ENCODE data around the gene ESYT2. TPM values are rescaled to one million over a fixed set of nuclear protein-coding genes. Genes with fewer than 3 reads are reported as not detected.

ESYT2 gene
- total and polyA plus RNA-seq, 4 donors = 4.9 to 31.7 (median 17.2) TPM

DNA sequence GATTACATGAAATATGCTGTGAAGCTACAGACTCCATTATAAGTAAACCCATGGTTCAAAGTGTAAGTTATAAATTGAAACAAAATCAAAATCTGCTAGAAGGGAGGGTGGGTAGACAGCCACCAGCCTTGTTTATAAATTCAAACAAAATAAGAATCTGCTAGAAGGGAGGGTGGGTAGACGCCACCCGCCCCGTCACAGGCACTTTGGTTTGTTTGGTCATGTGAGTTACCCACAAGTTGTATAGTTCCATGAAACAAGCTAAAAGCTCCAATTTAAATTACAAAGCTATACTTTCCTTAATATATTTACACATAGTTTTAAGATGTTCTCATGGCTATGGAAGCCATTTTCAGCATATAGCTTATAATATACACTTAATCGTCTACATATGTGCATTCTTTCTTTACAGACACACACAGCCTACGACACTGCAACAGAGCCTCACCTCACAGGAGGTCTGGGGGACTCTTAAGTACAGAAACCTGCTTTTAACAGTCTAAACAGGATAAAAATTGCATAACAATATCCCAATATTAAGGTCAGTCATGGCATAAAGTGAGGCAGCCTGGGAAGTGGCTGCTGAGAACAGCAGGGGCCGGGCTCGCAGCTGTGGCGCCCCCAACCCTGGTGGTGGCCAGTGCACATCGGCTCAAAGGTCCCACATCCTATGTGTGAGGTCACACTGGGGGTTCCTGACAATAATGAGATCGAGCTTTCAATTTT is 96.7 kb downstream of the ESYT2 start:
- 93% methylated on average over 10 of the region's 10 CpGs for WGBS
- Histone ChIP-seq H3K27ac (ENCODE audit: low read depth in 1 of 2, low read length in 2 of 2) (no peak overlapping the region), H3K4me3 (ENCODE audit: low read depth in 1 of 3, low read length in 3 of 3) (no peak overlapping the region), H3K9ac (ENCODE audit: low read depth in 1 of 2, low read length in 2 of 2) (no peak overlapping the region), H3K27me3 (ENCODE audit: control insufficient read depth in 4 of 4, insufficient read depth in 4 of 4, low read length in 3 of 4) (no peaks in the 10 kb centered on the region), H3K9me3 (ENCODE audit: control insufficient read depth in 4 of 4, low read length in 3 of 4) (no peaks in the 10 kb centered on the region), H3K36me3 (ENCODE audit: control insufficient read depth in 4 of 4, insufficient read depth in 3 of 4, low read depth in 1 of 4, low read length in 3 of 4) (peaks cover 0 to 42% (median 16%) of the 10 kb centered on the region in 4 donors), H3K4me1 (ENCODE audit: control insufficient read depth in 4 of 4, insufficient read depth in 4 of 4, low read length in 3 of 4) (no peaks in the 10 kb centered on the region)
- TF ChIP-seq ATF3 (IDR thresholded peaks at IDR 0.05) (no peak), YY1 (IDR thresholded peaks at IDR 0.05) (no peak), REST (IDR thresholded peaks at IDR 0.05) (no peak), EGR1 (IDR thresholded peaks at IDR 0.05; ENCODE audit: low read depth in 2 of 2) (no peak), TAF1 (conservative IDR thresholded peaks at IDR 0.05) (no peak), SP1 (IDR thresholded peaks at IDR 0.05) (no peak), RXRA (IDR thresholded peaks at IDR 0.05) (no peak), MAX (IDR thresholded peaks at IDR 0.05) (no peak), HNF4G (IDR thresholded peaks at IDR 0.05) (no peak)
- TF ChIP-seq, protein P1, sequence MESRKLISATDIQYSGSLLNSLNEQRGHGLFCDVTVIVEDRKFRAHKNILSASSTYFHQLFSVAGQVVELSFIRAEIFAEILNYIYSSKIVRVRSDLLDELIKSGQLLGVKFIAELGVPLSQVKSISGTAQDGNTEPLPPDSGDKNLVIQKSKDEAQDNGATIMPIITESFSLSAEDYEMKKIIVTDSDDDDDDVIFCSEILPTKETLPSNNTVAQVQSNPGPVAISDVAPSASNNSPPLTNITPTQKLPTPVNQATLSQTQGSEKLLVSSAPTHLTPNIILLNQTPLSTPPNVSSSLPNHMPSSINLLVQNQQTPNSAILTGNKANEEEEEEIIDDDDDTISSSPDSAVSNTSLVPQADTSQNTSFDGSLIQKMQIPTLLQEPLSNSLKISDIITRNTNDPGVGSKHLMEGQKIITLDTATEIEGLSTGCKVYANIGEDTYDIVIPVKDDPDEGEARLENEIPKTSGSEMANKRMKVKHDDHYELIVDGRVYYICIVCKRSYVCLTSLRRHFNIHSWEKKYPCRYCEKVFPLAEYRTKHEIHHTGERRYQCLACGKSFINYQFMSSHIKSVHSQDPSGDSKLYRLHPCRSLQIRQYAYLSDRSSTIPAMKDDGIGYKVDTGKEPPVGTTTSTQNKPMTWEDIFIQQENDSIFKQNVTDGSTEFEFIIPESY (IDR thresholded peaks at IDR 0.05) = no peak
- no peak for DNase-seq (ENCODE audit: low spot score)

- no peaks in the 10 kb centered on the region for H3K9me3 ChIP-seq (ENCODE audit: control insufficient read depth in 4 of 4, low read length in 3 of 4)
- peaks cover 0 to 33% (median 8%) of the 10 kb centered on the region in 4 donors for H3K36me3 ChIP-seq (ENCODE audit: control insufficient read depth in 4 of 4, insufficient read depth in 3 of 4, low read depth in 1 of 4, low read length in 3 of 4)
- no peaks in the 10 kb centered on the region for H3K4me1 ChIP-seq (ENCODE audit: control insufficient read depth in 4 of 4, insufficient read depth in 4 of 4, low read length in 3 of 4)
- no peak overlapping the region for H3K9ac ChIP-seq (ENCODE audit: low read depth in 1 of 2, low read length in 2 of 2)
- H3K27me3 ChIP-seq (ENCODE audit: control insufficient read depth in 4 of 4, insufficient read depth in 4 of 4, low read length in 3 of 4) = no peaks in the 10 kb centered on the region
- TF ChIP-seq EGR1 (IDR thresholded peaks at IDR 0.05; ENCODE audit: low read depth in 2 of 2) (no peak), YY1 (IDR thresholded peaks at IDR 0.05) (no peak), GABPA (IDR thresholded peaks at IDR 0.05 in 1 of 2, conservative IDR thresholded peaks at IDR 0.05 in 1 of 2) (no peak), SP1 (IDR thresholded peaks at IDR 0.05) (no peak), RXRA (IDR thresholded peaks at IDR 0.05) (no peak), HNF4G (IDR thresholded peaks at IDR 0.05) (no peak), TAF1 (conservative IDR thresholded peaks at IDR 0.05) (no peak), HNF4A (conservative IDR thresholded peaks at IDR 0.05) (no peak), MAX (IDR thresholded peaks at IDR 0.05) (no peak), ATF3 (IDR thresholded peaks at IDR 0.05) (no peak), FOXA1 (IDR thresholded peaks at IDR 0.05) (no peak), NR2F2 (IDR thresholded peaks at IDR 0.05) (no peak)
- TF ChIP-seq, protein P2, sequence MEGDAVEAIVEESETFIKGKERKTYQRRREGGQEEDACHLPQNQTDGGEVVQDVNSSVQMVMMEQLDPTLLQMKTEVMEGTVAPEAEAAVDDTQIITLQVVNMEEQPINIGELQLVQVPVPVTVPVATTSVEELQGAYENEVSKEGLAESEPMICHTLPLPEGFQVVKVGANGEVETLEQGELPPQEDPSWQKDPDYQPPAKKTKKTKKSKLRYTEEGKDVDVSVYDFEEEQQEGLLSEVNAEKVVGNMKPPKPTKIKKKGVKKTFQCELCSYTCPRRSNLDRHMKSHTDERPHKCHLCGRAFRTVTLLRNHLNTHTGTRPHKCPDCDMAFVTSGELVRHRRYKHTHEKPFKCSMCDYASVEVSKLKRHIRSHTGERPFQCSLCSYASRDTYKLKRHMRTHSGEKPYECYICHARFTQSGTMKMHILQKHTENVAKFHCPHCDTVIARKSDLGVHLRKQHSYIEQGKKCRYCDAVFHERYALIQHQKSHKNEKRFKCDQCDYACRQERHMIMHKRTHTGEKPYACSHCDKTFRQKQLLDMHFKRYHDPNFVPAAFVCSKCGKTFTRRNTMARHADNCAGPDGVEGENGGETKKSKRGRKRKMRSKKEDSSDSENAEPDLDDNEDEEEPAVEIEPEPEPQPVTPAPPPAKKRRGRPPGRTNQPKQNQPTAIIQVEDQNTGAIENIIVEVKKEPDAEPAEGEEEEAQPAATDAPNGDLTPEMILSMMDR (IDR thresholded peaks at IDR 0.05; ENCODE audit: low read depth, low read length, missing input control) = no peak
- TF ChIP-seq, protein P1 (IDR thresholded peaks at IDR 0.05) = no peak
- no peak overlapping the region for H3K4me3 ChIP-seq (ENCODE audit: low read depth in 1 of 3, low read length in 3 of 3)
- no peak for DNase-seq (ENCODE audit: low spot score)
- H3K27ac ChIP-seq (ENCODE audit: low read depth in 1 of 2, low read length in 2 of 2) = no peak overlapping the region
- WGBS = 89% methylated on average over 6 of the region's 6 CpGs
Observed at GRCh38 chr7:158731761-158732160, 97.5 kb downstream of the ESYT2 start.
